Brain pericyte (primary cell): ENCODE measurements around the gene TYRO3.

Source experiments
- DNase-seq: peaks from one replicate; pipeline ENCODE4 v3.0.0-alpha.2; 2012; ENCODE audit warnings: low read depth, low spot score

Gene TYRO3

GRCh38 chr15:41603941-41604911, 45.2 kb downstream of the TYRO3 start:
- DNase-seq: no peak

GRCh38 chr15:41605566-41605965, 46.6 kb downstream of the TYRO3 start:
- DNase-seq: no peak

GRCh38 chr15:41606997-41607396, 48.0 kb downstream of the TYRO3 start:
- DNase-seq: no peak

GRCh38 chr15:41609123-41609522, 50.1 kb downstream of the TYRO3 start:
- no peak for DNase-seq

- DNase-seq: no peak
These were observed 51.0 kb downstream of the TYRO3 start for GRCh38 chr15:41610048-41610447.

GRCh38 chr15:41620536-41621199, 61.7 kb downstream of the TYRO3 start:
- DNase-seq: no peak

- peak; percentile 47 for DNase-seq
These were observed 62.5 kb downstream of the TYRO3 start for GRCh38 chr15:41621200-41622193.

DNA sequence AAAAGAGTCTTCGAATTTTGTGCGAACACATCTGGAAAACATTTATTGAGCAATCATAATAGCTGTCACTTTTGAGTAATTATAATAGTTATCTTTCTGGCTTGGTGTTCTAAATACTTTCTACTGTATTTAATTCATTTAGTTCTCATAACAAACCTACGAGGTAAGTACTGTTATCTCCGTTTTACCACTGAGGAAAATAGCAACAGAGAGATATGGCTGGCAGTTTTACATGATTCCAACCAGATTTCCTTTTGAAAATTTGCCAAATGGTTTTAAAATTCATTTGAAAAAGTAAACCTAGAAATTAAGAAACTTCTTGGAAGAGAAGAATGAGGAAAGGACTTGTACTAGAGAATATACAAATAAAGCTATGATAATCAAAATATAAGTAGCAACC, 63.9 kb downstream of the TYRO3 start:
- no peak for DNase-seq

- DNase-seq: no peak
These were observed 68.2 kb downstream of the TYRO3 start for GRCh38 chr15:41627203-41627602.

GRCh38 chr15:41629463-41629862, 70.5 kb downstream of the TYRO3 start:
- DNase-seq: no peak

DNA sequence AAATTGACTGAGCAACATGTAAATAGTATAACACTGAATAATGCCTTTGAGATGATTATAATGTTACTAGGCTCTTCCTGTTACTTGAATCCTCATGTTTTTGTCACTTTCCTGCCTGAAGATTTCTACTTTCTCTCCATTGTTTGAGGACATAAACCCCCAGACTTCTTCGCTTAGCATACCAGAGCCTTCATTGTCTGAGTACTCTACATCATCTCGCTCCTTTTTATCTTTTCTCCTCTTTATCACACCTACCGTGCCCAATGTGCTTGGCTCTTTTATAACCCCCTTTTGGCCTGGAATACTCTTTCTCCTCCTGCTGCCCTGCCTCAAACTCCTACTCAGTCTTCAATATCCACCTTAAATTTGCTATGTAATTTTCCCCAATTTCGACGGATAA, 70.9 kb downstream of the TYRO3 start:
- DNase-seq: no peak

DNA sequence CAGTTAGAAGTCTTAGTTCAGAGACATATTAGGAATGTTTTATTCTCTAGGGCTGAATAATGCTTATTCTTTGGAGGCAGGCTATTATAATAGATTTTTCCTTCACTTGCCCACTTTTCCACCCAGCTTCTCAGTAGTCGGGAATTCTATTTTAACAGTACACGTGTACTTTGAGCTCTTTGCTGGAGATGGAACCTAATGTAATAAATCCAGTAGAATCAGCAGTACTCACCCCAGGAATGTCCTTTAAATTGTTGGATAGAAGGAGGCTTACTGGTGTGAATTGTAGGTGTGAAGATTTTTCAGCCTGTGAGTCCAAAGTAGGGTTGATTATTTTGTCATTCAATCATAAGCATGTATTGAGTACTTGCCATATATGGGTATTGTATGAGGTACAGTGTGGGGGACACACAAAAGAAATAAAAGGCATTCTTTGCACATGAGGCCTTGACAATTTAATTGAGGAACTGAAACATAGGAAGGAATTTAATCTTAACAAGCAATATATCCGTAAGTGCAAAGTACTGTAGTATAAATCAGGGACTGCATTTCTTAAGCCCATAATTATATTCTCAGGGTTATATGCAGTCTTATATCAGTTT, 71.7 kb downstream of the TYRO3 start:
- no peak for DNase-seq

DNA sequence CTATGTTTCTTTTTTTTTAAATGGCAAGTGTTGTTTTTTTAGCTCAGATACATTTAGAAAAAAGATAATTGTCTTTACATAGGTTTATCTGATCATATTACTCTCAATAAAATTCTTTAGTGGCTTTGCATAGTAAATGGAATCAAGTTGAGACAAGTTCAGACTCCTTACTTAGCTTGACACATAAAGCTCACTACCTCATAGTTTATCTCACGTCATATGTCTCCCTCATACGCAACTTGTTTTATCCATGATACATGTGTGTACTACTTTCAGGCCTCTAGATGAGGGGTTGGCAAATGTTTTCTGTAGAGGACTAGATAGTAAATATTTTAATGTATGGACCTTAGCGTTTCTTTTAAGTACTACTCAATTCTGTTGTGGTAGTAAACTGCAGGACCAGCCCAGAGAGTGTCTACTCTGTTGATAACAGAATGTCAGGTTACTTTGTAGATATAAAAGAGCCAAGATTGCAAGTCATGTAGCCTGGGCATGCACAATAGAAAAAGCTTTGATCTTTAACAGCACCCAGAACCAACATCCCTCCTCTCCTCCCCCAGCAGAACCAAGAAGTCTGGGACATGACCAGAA, 73.0 kb downstream of the TYRO3 start:
- no peak for DNase-seq
